Activated CD8-positive, alpha-beta memory T cell treated with anti-CD3 and anti-CD28 coated beads, Interleukin-2, amount 50 U/mL, for 4 hours (primary cell): Measurements from ENCODE around the gene RBPJ.
"Not testable (repeated sequence)": the region's sequence is repeated elsewhere in the genome, so short reads cannot be mapped to it uniquely, and the experiment has no call there.

Source experiments
- DNase-seq: peaks from one replicate; pipeline ENCODE4 v3.0.0-alpha.2; 2020

Gene RBPJ

DNA sequence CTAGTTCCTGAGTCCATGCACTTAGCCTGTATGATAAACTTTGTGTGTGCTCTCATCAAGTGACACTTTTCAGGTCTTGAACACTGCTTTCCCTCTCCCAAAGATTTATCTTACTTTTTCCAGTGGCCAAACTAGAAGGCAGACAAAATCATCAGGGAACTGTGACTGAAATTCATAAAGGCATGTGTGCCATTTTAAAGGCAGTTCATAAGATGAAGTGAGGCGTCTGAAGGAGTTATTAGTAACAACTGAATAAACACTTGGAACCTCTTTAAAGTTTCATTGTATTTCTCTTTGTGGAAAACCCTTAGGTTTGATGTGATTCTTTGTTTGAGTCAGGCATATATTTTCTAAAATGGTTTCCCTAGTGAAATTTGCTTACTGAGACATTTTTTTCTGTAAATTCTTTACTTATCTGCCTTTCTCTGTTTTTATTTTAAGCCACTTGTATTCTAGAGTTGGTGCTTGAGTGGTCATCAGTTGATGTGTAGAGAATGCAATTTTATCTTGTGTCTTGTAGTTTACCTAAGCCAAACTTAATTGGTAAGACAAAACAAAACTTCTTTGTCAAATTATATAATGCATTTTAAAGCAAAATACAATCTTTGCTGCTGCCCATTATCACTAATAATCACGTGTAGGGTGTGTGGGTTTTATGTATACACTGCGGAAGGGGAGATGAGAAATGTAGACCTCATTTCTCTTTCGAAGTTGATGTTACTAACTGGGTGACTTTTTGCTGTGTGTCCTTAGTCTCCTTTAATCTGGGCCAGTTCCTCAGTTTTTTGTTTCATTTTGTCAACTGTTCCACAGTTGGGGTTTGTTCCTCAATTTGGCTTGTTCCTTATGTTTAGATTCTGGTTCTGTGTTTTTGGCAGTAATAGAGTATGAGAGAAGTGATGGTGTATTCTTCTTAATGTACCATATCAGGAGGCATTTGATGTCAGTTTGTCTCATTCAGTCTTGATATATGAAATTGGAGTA lies 56.8 kb downstream of the RBPJ start:
- no peak for DNase-seq

DNA sequence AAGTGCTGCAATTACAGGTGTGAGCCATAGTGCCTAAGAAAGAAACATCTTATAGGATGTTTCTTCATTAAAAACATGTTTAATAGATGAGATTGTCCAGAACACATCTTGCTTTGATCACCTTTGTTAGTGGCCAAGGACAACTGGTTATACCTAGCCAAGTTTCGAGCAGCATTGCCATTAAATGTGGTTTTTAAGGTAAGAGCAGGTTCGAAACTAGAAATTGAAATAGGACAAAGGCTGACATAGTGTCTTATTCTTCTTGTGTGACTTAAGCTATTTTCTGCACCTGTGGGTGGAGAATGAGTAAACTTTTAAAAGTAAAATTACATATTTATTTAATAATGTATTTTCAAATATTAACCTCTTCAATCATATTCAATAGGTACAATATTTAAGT lies 59.0 kb downstream of the RBPJ start:
- DNase-seq: no peak

DNA sequence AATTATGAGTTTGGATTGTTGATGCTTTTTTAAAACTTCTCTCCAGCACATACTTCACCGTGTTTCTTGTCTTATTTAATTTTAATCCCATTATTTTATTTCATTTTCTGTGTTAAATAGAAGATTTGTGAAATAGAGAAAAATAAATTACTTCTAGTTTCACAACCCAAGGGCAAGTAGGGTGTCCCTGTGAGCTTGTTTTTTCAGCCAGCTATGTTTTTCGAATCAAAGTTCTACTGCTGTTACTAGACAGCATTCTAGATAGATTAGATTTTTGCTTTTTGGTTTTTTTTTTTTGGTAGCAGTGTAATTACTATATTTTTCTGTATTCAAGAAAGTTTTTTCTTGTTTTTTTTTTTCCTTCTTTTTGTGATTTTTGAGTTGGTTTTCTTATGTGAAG lies 59.9 kb downstream of the RBPJ start:
- no peak for DNase-seq

DNA sequence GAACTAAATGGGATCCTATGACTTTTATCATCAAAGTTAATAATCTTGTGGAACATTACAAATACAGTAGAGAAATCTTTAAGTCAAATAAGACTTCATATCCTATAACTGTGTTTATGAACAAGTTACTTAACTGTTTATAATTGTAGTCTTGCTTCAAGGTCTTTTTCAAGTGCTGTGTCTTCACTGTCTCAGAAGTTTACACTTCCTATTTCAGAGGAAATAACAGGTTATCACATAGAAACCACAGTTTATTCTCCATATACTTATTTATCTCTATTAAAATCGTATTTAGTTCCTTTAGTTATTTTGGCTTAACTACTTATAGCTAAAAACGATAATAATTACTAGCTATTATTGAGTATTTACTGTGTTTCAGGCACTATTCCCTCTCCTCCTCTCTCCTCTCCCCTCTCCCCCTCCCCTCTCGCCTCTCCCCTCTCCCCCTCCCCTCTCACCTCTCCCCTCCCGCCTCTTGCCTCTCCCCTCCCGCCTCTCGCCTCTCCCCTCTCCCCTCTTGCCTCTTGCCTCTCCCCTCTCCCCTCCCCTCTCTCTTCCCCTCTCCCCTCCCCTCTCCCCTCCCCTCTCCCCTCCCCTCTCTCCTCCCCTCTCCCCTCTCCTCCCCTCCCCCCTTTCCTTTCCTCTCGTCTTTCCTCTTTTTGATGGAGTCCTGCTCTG lies 63.7 kb downstream of the RBPJ start:
- no peak for DNase-seq

DNA sequence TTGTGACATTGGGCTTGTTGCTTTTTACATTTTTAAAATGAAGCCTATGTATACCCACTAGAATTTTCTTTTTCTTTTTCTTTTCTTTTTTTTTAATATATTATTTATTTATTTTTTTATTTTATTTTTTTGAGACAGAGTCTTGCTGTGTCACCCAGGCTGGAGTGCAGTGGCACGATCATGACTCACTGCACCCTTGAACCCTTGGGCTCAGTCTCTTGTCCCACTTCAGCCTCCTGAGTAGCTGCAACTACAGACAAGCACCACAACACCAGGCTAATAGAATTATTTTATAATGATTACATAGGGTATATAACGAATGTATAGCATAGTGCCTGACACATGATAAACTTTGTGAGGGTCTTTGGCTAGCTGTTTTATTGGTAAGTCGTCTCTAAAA lies 64.9 kb downstream of the RBPJ start:
- DNase-seq: no peak

DNA sequence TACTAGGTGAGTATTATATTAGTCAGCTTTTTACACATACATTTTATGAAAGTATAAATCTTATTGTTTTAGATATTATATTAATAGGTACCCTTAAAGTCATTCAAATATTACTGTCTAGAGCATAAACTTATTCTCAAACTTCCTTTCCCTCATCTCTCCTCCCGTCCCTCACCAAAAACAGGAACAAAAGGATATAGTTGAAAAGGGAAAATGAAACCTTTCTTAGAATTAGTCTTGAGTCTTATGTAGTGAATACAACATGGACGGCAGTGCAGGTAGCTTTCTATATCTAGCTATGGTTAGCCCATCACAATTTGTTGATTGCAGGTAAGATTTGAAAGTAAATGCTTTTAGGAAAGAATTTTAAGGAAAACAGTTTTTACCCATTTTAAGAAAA lies 65.6 kb downstream of the RBPJ start:
- DNase-seq: no peak

DNA sequence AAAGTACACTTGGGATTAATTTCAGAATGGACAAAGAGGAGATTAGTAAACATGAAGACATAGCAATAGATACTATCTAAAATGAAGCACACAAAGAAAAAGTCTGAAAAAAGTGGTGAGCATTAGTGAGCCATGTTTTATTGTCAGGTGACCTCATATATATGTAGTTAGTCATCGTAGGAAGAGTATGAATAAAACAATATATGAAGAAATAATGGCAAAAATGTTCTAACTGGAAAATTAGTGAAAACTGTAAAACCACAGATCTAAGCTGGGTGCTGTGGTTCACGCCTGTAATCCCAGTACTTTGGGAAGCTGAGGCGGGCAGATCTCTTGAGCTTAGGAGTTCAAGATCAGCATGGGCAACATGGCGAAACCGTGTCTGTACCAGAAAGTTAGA lies 67.9 kb downstream of the RBPJ start:
- no peak for DNase-seq

DNA sequence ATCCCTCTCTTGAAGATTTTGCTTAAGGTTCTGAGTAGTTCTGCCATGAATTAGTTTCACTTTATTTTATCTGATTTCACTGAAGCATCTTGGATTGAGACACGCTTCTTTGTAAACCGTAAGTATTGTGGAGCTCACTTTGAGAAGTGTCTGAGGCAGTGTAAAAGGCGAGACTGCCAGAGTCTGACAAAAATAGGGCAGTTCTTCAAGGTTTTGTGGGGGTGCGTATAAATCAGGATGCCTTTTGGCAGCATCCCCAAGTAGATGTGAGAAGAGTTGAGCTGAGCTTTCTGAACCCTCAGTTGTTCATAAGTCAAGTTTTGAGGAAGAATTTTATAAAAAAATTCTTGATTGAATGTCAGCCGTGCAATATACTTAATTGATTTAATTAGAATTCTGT lies 76.3 kb downstream of the RBPJ start:
- DNase-seq: no peak

DNA sequence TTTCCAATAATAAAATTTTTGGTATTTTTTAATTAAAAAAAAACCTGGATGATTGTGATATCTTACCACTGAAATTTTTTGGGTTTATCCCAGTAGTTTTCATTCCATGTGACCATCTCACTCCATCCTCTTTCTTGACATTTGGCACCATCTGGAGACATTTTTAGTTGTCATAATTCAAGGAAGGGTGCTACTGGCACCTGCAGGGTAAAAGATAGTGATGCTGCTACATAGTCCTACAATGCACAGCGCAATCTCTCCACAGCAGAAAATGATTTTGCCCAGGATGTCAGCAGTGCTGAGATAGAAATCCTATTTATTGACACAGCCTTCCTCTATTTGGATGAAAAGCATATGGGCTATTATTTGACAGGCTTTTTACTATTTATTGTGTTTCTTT lies 79.3 kb downstream of the RBPJ start:
- no peak for DNase-seq

DNA sequence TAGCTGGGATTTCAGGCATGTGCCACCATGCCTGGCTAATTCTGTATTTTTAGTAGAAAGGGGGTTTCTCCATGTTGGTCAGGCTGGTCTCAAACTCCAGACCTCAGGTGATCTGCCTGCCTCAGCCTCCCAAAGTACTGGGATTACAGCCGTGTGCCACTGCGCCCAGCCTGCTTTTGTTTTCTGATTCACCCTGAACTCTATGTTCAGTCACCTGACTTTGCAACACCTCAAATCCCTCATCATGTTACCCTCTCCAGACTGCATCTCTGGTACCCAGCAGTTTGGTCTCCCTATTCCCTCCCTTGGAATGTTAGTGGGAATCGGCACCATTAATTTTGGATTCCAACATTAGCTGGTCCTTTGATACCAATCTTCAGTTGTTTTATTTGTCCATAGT lies 81.2 kb downstream of the RBPJ start:
- DNase-seq: not testable (repeated sequence)

DNA sequence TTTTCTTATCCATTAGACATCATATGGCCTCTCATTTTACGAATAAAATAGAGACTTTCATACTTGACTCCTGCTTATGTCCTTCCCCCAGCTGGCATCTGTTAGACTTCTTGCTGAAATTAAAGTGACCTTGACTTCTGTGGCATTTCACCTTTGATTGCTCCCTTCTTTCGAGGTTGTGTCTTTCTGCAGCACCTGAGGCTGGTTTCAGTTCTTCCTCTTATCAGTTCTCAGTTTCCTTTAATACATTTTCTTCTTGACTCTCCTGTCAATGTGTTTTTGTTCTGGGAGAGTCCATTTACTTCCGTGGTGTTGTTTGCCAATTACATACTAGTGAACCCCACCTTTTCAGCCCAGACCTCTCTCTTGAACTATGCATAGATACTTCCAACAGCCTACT lies 81.6 kb downstream of the RBPJ start:
- no peak for DNase-seq

DNA sequence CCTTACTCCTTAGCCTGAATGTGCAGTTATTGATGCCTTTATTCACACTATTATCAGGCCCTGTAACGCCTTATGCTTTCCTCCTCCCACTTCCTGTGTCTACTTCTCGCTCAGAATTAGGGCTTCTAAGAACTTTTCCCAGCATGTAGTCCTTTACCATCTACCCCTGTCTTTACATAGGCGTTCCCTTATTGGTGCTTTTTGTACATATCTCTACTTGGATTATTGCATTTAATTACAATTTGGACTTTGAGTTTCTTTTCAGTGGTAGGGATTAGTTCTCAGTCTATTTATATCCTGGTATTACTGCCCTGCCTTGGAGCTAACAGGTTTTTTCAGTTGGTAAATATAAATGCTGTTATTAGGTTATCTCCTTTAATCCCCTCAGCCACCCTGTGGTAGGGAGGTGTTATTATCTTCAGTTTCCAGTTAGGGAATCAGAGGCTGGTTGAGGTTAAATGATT lies 84.0 kb downstream of the RBPJ start:
- DNase-seq: no peak

DNA sequence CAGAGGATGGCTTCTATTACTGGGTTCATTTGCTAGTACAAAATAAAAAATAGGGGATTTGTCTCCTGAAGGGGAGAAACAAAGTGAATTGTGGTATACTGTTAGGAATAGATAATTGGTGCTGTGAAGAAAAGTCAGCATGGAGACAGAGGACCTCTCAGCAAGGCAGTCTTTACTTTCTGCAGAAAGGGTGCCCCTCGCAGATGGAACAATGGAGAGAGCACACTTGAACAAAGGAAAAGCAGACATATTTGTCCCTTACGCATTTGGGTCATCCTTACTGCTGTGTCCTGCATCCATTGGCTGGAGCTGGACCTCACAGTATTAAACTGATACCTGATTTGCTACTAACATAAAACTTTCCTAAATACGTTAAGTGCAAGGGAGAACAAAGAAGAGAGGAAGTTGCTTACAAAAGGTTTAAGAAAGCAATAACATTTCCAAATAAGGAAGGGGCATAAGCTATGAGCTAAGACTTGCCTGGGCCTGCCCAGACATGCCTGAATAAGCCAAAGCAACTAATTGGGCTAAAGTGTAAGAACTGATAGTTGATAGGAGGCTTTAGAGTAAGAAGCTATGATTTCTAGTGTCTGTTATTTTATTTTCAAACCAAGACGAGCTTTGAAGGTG lies 85.6 kb downstream of the RBPJ start:
- no peak for DNase-seq

DNA sequence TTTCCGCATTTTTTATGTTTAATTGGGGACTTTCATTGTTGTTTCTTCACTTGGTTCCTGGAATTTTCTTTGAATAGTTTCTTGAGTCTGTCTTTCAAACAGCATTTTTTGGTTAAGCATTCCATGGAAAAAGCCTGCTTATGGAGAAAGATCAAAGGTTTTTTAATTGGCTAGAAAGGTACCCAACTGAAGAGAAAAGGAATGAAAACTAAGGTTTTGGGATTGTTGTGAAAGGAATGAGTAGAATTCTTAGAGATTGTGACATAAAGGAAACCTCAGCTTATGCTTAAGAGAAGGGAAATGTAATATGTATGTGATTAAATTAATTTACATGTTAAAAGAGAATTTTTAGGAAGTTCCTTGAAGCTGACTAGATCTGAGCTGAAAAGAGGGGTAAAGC lies 86.7 kb downstream of the RBPJ start:
- no peak for DNase-seq

DNA sequence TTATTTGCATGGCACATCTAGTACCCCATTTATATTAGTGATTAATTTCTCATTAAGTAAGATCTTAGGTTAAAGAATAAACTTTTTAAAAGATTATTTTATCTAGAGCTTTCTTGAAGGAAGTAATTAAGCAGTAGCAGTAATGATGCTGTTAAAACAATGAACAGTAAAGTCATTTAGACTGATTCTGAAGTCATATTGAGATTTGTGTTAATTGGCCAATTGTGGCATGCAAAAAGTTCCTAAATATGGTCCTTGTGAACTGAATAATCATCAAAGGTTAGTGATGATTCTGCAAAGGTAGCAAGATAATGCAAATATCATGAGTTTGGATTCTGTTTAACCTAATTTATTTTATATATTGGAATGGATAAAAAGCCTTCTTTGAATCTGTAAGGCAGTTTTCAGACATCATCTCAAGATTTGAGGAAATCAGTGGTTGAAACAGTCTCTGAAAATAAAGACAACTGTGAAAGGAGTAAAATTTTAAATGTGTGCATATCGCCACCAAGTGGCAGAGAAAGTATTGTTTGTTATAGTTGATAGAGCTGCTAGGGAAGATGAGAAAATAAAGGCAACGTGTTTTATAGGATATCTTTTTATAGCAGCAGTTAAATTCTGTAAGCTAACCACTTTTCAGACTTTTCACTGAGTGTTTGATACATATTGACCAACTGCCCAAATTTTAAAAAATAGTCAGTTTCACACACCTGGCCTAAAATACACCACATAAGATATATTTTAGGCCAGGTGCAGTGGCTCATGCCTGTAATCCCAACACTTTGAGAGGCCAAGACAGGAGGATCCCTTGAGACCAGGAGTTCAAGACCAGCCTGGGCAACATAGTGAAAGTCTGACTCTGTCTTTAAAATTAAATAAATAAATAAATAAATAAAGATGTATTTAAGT lies 89.8 kb downstream of the RBPJ start:
- no peak for DNase-seq

DNA sequence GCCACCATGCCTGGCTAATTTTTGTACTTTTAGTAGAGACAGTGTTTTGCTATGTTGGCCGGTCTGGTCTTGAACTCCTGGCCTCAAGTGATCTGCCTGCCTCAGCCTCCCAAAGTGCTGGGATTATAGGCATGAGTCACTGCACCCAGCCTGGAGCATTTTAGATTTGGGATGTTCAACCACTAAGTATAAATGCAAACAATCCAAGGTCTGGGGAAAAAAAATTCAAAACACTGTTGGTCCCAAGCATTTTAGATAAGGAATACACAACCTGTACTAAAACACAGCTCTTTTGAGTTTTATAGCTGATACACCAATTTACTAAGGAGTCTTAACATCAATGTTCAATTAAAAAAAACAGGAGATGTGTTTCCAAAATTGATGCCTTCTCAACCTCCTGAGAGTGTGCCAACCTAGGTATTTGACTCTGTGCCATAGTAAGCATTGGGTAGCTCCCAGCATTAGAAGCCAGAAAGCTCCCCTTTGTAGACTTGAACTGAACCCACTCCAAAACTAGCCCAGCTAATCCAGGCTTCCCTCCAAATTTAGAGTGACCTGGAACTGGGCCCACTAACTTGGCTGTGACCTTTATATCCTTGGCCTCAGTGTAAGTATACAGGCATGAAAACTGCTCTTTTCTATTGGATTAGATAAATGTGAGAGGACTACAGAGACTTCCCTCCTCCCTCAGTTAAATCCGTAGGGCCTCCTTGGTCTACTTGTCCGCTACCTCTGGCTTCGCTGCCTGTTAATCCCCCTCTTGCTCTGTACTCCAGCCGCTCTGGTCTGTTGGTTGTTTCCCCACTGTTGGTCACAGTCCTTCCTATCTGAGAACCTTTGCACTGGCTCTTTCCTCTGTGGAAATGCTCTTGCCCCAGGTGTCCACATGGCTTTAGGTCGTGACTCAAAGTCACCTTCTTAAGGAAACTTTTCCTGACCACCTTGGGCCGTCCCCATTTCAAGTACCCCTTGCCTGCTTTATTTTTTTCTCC lies 91.9 kb downstream of the RBPJ start:
- DNase-seq: no peak

DNA sequence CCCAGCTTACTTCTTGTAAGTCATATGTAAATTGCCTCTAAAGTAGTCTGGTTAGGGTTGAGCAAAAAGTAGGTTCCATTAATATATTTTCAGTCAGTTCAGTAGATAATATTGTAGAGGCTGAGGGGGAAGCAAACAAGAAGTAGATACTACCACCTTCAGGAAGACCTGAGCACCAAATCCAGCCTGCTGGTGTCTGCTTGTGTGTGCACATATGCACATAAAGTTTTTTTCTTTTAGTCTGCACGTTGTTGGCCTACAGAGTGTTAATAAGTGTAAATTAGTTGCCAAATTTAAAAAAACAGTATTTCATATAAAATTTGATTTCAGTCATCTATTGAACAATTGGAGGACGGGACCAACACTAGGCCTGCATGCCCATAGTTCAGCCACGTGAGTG lies 92.8 kb downstream of the RBPJ start:
- DNase-seq: no peak

DNA sequence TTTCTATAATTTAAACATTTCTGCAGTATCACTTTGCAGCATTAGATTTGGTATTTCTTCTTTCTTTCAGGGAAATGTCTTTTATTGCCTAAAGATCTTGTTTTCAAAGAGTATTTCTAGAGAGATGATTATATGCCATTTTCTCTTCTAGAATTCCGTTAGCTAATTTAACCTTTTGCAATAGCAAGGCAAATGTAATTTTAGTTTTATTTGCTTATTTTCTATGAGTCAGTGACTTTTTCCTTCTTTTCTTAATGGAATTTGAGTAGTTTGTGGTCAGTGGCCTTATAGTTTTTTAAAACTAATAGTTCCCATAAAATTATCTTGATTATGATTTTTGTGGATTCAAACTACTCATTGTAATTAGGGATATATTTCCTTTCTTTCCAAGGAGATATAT lies 97.3 kb downstream of the RBPJ start:
- no peak for DNase-seq

DNA sequence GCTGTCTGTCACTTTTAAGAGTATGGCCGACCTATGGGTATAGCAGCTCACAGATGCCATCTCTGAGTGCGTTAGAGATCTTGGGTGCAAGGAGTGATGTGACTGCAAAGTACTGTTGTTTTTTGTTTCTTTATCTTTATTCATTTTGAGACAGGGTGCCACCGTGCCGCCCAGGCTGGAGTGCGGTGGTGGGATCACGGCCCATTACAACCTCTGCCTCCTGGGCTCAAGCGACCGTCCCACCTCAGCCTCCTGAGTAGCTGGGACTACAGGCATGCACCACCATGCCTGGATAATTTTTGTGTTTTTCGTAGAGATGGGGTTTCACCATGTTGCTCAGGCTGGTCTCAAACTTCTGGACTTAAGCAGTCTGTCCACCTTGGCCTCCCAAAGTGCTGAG lies 98.0 kb downstream of the RBPJ start:
- DNase-seq: no peak

DNA sequence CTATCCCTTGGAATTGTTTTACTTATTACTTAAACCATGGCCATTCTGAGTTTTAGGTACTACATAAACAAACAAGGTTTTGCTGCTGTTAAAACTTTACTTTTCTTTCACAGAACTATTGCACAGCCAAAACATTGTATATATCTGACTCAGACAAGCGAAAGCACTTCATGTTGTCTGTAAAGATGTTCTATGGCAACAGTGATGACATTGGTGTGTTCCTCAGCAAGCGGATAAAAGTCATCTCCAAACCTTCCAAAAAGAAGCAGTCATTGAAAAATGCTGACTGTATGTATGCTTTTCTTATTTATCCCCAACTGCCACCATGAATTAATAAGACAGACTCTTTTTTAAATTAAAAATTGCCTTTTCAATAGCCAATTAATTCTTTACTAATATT lies 99.6 kb downstream of the RBPJ start:
- no peak for DNase-seq

DNA sequence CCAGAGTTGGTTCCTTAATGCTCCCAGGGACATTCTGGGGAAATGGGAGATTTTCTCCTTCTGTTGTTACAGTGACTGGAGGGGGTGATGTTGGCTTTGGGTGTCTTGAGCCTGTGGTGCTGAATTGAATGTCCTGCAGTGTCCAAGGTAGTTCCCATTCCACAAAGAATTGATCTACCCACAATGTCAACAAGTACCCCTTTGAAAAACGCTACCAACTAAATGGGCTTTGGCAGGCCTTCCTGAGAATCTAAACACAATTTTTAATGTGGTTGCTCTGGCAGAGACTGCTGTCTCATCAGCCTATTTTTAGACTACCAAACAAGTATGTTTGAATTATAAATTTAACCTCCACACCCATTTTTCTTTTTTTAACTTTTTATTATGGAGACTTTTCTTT lies 100.1 kb downstream of the RBPJ start:
- no peak for DNase-seq
